OCI-LY1 (cell line): Measurements from ENCODE around the gene MAP2K1.

Experiments used
- EZH2 ChIP-seq: fragments of 200-600 bp; sonication (generic), shearing (Covaris generic); IDR thresholded peaks from 2 replicates; pipeline ENCODE4 v1.8.0; 2017; ENCODE audit warnings: borderline replicate concordance, mixed run types, mild to moderate bottlenecking, antibody characterized with exemption, low read length, moderate library complexity, mixed read lengths
- TF ChIP-seq, protein P1 (sequence below): fragments of 200-600 bp; sonication (generic), shearing (Covaris generic); IDR thresholded peaks from 2 replicates; pipeline ENCODE4 v1.5.1; 2017; ENCODE audit warnings: mild to moderate bottlenecking, antibody characterized with exemption, low read length, moderate library complexity, mixed read lengths

DNA sequence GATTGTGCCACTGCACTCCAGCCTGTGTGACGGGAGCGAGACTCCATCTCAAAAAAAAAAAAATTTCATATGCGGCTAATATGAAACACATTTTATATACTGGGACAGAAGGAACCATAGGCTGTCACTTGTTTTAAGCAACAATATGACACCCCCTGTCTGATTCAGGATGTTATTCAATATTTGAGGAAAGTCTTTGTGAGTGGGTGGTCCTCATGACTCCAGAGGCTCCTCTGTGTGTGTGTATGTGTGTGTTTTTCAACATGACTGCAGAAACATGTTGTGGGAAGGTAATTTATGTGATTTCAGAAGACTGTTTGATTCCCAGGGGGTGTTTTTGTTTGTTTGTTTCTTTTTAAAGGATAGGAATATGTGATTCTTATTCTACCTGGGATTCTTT lies 32.8 kb downstream of the MAP2K1 start:
- TF ChIP-seq, protein P1, sequence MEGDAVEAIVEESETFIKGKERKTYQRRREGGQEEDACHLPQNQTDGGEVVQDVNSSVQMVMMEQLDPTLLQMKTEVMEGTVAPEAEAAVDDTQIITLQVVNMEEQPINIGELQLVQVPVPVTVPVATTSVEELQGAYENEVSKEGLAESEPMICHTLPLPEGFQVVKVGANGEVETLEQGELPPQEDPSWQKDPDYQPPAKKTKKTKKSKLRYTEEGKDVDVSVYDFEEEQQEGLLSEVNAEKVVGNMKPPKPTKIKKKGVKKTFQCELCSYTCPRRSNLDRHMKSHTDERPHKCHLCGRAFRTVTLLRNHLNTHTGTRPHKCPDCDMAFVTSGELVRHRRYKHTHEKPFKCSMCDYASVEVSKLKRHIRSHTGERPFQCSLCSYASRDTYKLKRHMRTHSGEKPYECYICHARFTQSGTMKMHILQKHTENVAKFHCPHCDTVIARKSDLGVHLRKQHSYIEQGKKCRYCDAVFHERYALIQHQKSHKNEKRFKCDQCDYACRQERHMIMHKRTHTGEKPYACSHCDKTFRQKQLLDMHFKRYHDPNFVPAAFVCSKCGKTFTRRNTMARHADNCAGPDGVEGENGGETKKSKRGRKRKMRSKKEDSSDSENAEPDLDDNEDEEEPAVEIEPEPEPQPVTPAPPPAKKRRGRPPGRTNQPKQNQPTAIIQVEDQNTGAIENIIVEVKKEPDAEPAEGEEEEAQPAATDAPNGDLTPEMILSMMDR, result no peak
- TF ChIP-seq EZH2, result no peak
